HG03175 (cell line): Measurements from ENCODE around the gene FOXD2.
"Not testable (repeated sequence)": the region's sequence is repeated elsewhere in the genome, so short reads cannot be mapped to it uniquely, and the experiment has no call there.

Source experiments
- ATAC-seq: cut with Tn5 transposase; IDR thresholded peaks from one replicate; pipeline ENCODE4 v1.9.1; 2021; ENCODE audit warnings: mild to moderate bottlenecking, moderate library complexity; ENCODE audit not compliant: unreplicated experiment

FOXD2 gene

GRCh38 chr1:47439017-47439818, 1.4 kb downstream of the FOXD2 start:
- ATAC-seq, result no peak

GRCh38 chr1:47439819-47440598, 2.2 kb downstream of the FOXD2 start:
- no peak for ATAC-seq

- ATAC-seq, result no peak
These were observed 2.8 kb downstream of the FOXD2 start for GRCh38 chr1:47440599-47441081.

- ATAC-seq, result no peak
These were observed 3.7 kb downstream of the FOXD2 start for GRCh38 chr1:47441450-47442106.

- no peak for ATAC-seq
These were observed 4.4 kb downstream of the FOXD2 start for GRCh38 chr1:47442202-47442601.

- no peak for ATAC-seq
These were observed 5.1 kb downstream of the FOXD2 start for GRCh38 chr1:47442842-47443529.

GRCh38 chr1:47443530-47444296, 5.9 kb downstream of the FOXD2 start:
- no peak for ATAC-seq

- no peak for ATAC-seq
These were observed 6.4 kb downstream of the FOXD2 start for GRCh38 chr1:47444297-47444561.

GRCh38 chr1:47444562-47445465, 7.0 kb downstream of the FOXD2 start:
- no peak for ATAC-seq

- no peak for ATAC-seq
These were observed 8.1 kb downstream of the FOXD2 start for GRCh38 chr1:47445823-47446550.

GRCh38 chr1:47448462-47449222, 10.8 kb downstream of the FOXD2 start:
- ATAC-seq, result no peak

- ATAC-seq, result no peak
These were observed 12.1 kb downstream of the FOXD2 start for GRCh38 chr1:47449822-47450552.

GRCh38 chr1:47450606-47451005, 12.8 kb downstream of the FOXD2 start:
- ATAC-seq, result no peak

- ATAC-seq, result no peak
These were observed 14.6 kb downstream of the FOXD2 start for GRCh38 chr1:47452426-47452825.

- not testable (repeated sequence) for ATAC-seq
These were observed 16.1 kb downstream of the FOXD2 start for GRCh38 chr1:47453910-47454309.

GRCh38 chr1:47456250-47456649, 18.4 kb downstream of the FOXD2 start:
- ATAC-seq, result no peak

- ATAC-seq, result not testable (repeated sequence)
These were observed 19.7 kb downstream of the FOXD2 start for GRCh38 chr1:47457547-47457946.
